K562 (cell line): ENCODE measurements around the gene ZNF48. TPM values are rescaled to one million over a fixed set of nuclear protein-coding genes. Genes with fewer than 3 reads are reported as not detected.

ENCODE experiments used
- ATAC-seq: fragments of 200-7000 bp; cut with Tn5 transposase; 3 replicates; pipeline ENCODE4 v1.9.1; 2020; ENCODE audit warnings: moderate library complexity
- BruUV-seq: library from RNA; stranded (reverse); fragments of 400-500 nt; replicated peaks from 2 replicates; lab custom pipeline; 2021; lab: Mats Ljungman, UMichigan
- CTCF ChIA-PET: fragments of 300-600 bp; formaldehyde crosslinking; extraction: SDS; loops from one replicate; lab custom pipeline; 2021; ENCODE audit warnings: low intra/inter-chr PET ratio; lab: Yijun Ruan, JAX
- POLR2A ChIA-PET: fragments of 300-600, 350-650 bp; sonication (Branson Sonifier 250); formaldehyde crosslinking; extraction: SDS; loops from one replicate; lab custom pipeline; 2021; ENCODE audit warnings: antibody characterized with exemption, inconsistent platforms; lab: Yijun Ruan, JAX
- DNase-seq, 4 experiments: peaks; one replicate each; pipeline versions ENCODE4 v3.0.0 to v3.0.0-alpha.2; 2011 to 2018; ENCODE audit warnings: low spot score in 3 of 4, mixed read lengths in 3 of 4; ENCODE audit errors: extremely low read depth in 1 of 4
- FAIRE-seq: peaks from 2 replicates; lab custom pipeline; 2011; peaks lifted over from hg19 to GRCh38; lab: Jason Lieb, UNC
- H2AFZ ChIP-seq: 2 replicates; pipeline ENCODE4 v1.6.0; 2011; ENCODE audit warnings: low read depth, low read length, control low read depth, inconsistent platforms
- H3K27ac ChIP-seq: fragments of 200-600 bp; 3 replicates; pipeline ENCODE4 v1.8.0; 2011; ENCODE audit warnings: low read depth, mild to moderate bottlenecking, control low read depth, inconsistent platforms, low read length, moderate library complexity, mixed read lengths; ENCODE audit errors: extremely low read depth
- H3K27me3 ChIP-seq, 2 experiments: fragments of 300-600 bp in 1 of 2; 2 replicates in 1 of 2; 3 replicates in 1 of 2; pipeline versions ENCODE4 v1.6.0 to v1.8.0; 2011; ENCODE audit warnings: inconsistent platforms in 2 of 2, low read length in 2 of 2, mild to moderate bottlenecking in 1 of 2, mixed read lengths in 1 of 2, moderate library complexity in 1 of 2; ENCODE audit not compliant: control insufficient read depth in 2 of 2, insufficient read depth in 2 of 2
- H3K36me3 ChIP-seq: fragments of 300-600 bp; 3 replicates; pipeline ENCODE4 v1.8.0; 2011; ENCODE audit warnings: mild to moderate bottlenecking, low read length, inconsistent platforms; ENCODE audit not compliant: control insufficient read depth, insufficient read depth
- H3K4me1 ChIP-seq, 2 experiments: fragments of 200-600 bp in 1 of 2; replicated peaks in 1 of 2; 2 replicates in 1 of 2; 3 replicates in 1 of 2; pipeline versions ENCODE4 v1.5.1 to v1.8.0; 2011; ENCODE audit warnings: inconsistent platforms in 2 of 2, low read length in 2 of 2, mild to moderate bottlenecking in 1 of 2, mixed read lengths in 1 of 2, moderate library complexity in 1 of 2; ENCODE audit not compliant: control insufficient read depth in 2 of 2, insufficient read depth in 2 of 2
- H3K4me2 ChIP-seq: 2 replicates; pipeline ENCODE4 v1.6.1; 2011; ENCODE audit warnings: low read length, control low read depth, inconsistent platforms, mixed read lengths; ENCODE audit not compliant: insufficient read depth
- H3K4me3 ChIP-seq: fragments of 200-600 bp; sonication (generic), shearing (Covaris generic); 2 replicates; pipeline ENCODE4 v1.5.1; 2016; ENCODE audit warnings: control low read depth, inconsistent platforms
- H3K79me2 ChIP-seq: fragments of 200-600 bp; 3 replicates; pipeline ENCODE4 v1.8.0; 2011; ENCODE audit warnings: low read length, inconsistent platforms; ENCODE audit not compliant: control insufficient read depth, insufficient read depth
- H3K9ac ChIP-seq, 2 experiments: 2 replicates each; pipeline versions ENCODE4 v1.6.0 to v1.6.1; 2011; ENCODE audit warnings: low read depth in 2 of 2, low read length in 2 of 2, control low read depth in 1 of 2, inconsistent platforms in 1 of 2, mild to moderate bottlenecking in 1 of 2, mixed read lengths in 1 of 2; ENCODE audit not compliant: insufficient read depth in 1 of 2
- H3K9me1 ChIP-seq: one replicate; pipeline ENCODE4 v1.6.0; 2011; ENCODE audit warnings: inconsistent platforms, mild to moderate bottlenecking, low read length, moderate library complexity; ENCODE audit not compliant: control insufficient read depth, insufficient read depth
- H3K9me3 ChIP-seq: replicated peaks from 2 replicates; pipeline ENCODE4 v1.5.1; 2011; ENCODE audit warnings: low read depth, low read length, inconsistent platforms; ENCODE audit not compliant: control insufficient read depth, insufficient read depth
- H4K20me1 ChIP-seq: replicated peaks from 2 replicates; pipeline ENCODE4 v1.6.1; 2011; ENCODE audit warnings: low read length, inconsistent platforms, mixed read lengths; ENCODE audit not compliant: control insufficient read depth, insufficient read depth
- E2F5 ChIP-seq: sonication (generic); formaldehyde crosslinking; IDR thresholded peaks from 2 replicates; pipeline ENCODE4 v1.8.0; 2022; ENCODE audit warnings: mild to moderate bottlenecking, missing genetic modification reagents
- FOXP1 ChIP-seq: sonication (generic); formaldehyde crosslinking; IDR thresholded peaks from 2 replicates; pipeline ENCODE4 v1.8.0; 2022; ENCODE audit warnings: mild to moderate bottlenecking, missing genetic modification reagents
- RHOXF2B ChIP-seq: fragments of 250-450 bp; sonication (Bioruptor Pico); conservative IDR thresholded peaks from 2 replicates; pipeline ENCODE4 v1.5.1; 2021
- ZBTB7A ChIP-seq: IDR thresholded peaks from 2 replicates; pipeline ENCODE4 v1.6.1; 2011; ENCODE audit warnings: low read depth, mild to moderate bottlenecking, low read length, moderate library complexity, borderline replicate concordance; ENCODE audit not compliant: control insufficient read depth
- ZSCAN32 ChIP-seq: fragments of 450-650 bp; formaldehyde crosslinking; IDR thresholded peaks from 2 replicates; pipeline ENCODE4 v1.4.0; 2020; ENCODE audit warnings: mild to moderate bottlenecking, moderate library complexity
- WGBS: fragments of 100-300 bp; shearing (Covaris generic); methylation state at CpG from one replicate; pipeline ENCODE4 v1.1.6; 2016; ENCODE audit warnings: low coverage, mixed read lengths; ENCODE audit not compliant: insufficient coverage; ENCODE audit errors: missing lambda C conversion rate; 5-methylcytosine and 5-hydroxymethylcytosine counted together
- in situ Hi-C: fragments of 300-500 bp; cut with MboI; formaldehyde crosslinking; loops from 4 replicates; pipeline ENCODE4 v1.15.0; 2018; ENCODE audit warnings: inconsistent platforms, mixed read lengths
- intact Hi-C: fragments of 100-400 bp; cut with micrococcal nuclease; formaldehyde crosslinking; loops from 2 replicates; pipeline ENCODE4 v1.14.2; 2022
- polyA plus RNA-seq, 8 experiments: library from polyadenylated mRNA; depleted of rRNA in 4 of 8; stranded (reverse) in 5 of 8; unstranded in 3 of 8; fragments of >200 nt; fragmentation: Nextera tagmentation in 2 of 8; fragmentation: Illumina TruSeq in 1 of 8; extraction: Ambion mirVana in 2 of 8; extraction: Trizol in 1 of 8; gene quantifications; 2 replicates each; pipeline versions ENCODE4 v1.2.1 to v1.2.3, GENCODE V29; 2011 to 2014; ENCODE audit warnings: inconsistent platforms in 1 of 8, missing spikeins in 1 of 8
- total RNA-seq, 7 experiments: library from RNA; depleted of rRNA in 6 of 7; stranded (reverse); fragments of >200 nt in 6 of 7; fragmentation: Illumina TruSeq in 2 of 7; extraction: Trizol in 2 of 7; gene quantifications; 2 replicates each; pipeline versions ENCODE4 v1.2.1 to v1.2.3, GENCODE V29; 2011 to 2021; ENCODE audit warnings: low replicate concordance in 1 of 7

Gene ZNF48
- total and polyA plus RNA-seq, 9 of the 15 experiments (the other 6 are each of a cell fraction or from before 2014, with no cell fraction given), result 0.38 to 11.6 (median 4.7) TPM

GRCh38 chr16:30356401-30357084 lies 38.7 kb upstream of the ZNF48 start:
- Histone ChIP-seq H3K9me3 (no peaks in the 10 kb centered on the region), H4K20me1 (no peaks in the 10 kb centered on the region), H3K27ac (peak overlapping the region; percentile 99), H3K4me1 (peaks cover 13 to 53% of the 10 kb centered on the region in 2 experiments; a peak in 4 of 5 replicates), H3K27me3 (no peaks in the 10 kb centered on the region), H3K9me1 (no peaks in the 10 kb centered on the region), H3K9ac (peak overlapping the region; percentile 96), H2AFZ (no peak overlapping the region), H3K4me3 (no peak overlapping the region), H3K79me2 (peaks cover 33% of the 10 kb centered on the region), H3K4me2 (peak overlapping the region; percentile 99), H3K36me3 (peaks cover 69% of the 10 kb centered on the region; the same call in 2 of the 3 replicates)
- in situ Hi-C loops, result loop anchor here (25.0 kb wide), 1 partner anchor 894 kb away; the partner anchor contains the start of genes BOLA2, SLX1B and SULT1A4
- ChIA-PET POLR2A (interaction anchor here (0.6 to 8.2 kb wide), 6 partner anchors 9 to 299 kb away, joined by 3 to 77 read pairs (median 4); partner anchors contain the start of gene TBC1D10B), CTCF (no interaction called here)
- TF ChIP-seq RHOXF2B (CRISPR knock-in tag) (no peak), E2F5 (no peak), FOXP1 (CRISPR knock-in tag) (no peak), ZBTB7A (0 out of 2 replicates have a peak, but pooled peaks have one; percentile 7), ZSCAN32 (CRISPR knock-in tag) (peak; percentile 48; the same call in 1 of the 2 replicates)
- no peak for ATAC-seq
- intact Hi-C loops, result loop anchor here (5.0 kb wide), 1 partner anchor 51 kb away; the partner anchor contains the start of gene ZNF771
- 84% methylated on average over 12 of the region's 12 CpGs for WGBS
- FAIRE-seq, result no peak
- DNase-seq, result no peak
- BruUV-seq, result no TSS peak
